GM18951 (cell line): ENCODE results near the gene BAD.

Source experiments
- POLR2A ChIP-seq: IDR thresholded peaks from 4 replicates; pipeline ENCODE4 v1.6.1; 2011; ENCODE audit warnings: mild to moderate bottlenecking; ENCODE audit not compliant: insufficient read length, insufficient read depth; ENCODE audit errors: extremely low read depth
- in situ Hi-C: fragments of 300-500 bp; cut with MboI; formaldehyde crosslinking; loops from one replicate; pipeline ENCODE4 v1.12.0; 2022; ENCODE audit warnings: low sequenced_read_pairs, mixed read lengths, inconsistent platforms; ENCODE audit not compliant: unreplicated experiment

The BAD gene

DNA sequence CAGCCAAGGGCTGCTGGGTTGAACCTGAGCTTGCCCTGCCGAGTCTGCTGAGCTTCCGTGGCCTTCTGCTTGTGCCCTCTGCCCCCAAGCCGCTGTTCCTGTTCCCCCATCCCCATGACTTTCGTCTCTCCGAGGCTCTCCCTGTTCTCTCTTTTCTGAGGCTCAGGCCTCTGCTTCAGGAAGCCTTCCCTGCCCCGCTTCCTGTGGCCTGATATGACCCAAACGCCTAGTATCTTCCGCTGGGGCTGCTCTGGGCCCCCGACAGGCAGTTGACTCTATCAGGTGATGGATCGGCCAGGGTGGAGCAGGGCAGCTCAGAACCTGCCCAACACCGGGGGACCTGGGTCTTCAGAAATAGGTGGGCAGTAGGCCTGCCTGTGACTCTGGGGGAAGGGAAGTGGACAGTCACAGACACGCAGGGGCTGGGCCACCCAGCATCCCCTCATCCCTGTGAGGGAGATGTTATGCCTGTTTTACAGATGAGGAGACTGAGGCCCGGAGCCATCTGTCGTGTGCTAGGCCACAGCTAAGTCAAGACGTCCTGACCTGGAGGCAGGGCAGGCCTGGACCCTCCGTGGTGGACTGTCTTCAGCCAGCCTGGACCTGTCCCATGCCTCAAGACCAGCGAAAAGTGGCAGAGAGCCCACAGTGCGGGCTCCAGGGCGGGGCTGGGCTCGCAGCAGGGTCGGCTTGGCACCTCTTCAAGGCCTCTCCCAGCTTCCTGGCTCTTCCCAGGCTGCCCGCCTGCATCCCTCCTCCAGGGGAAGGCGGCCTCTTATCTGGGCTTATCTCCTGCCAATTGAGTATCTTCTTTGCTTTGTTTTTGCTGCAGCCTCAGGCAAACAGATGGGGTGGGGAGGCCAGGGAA is 16.2 kb downstream of the BAD start:
- in situ Hi-C loops: no loop called here
- no peak for TF ChIP-seq POLR2A

DNA sequence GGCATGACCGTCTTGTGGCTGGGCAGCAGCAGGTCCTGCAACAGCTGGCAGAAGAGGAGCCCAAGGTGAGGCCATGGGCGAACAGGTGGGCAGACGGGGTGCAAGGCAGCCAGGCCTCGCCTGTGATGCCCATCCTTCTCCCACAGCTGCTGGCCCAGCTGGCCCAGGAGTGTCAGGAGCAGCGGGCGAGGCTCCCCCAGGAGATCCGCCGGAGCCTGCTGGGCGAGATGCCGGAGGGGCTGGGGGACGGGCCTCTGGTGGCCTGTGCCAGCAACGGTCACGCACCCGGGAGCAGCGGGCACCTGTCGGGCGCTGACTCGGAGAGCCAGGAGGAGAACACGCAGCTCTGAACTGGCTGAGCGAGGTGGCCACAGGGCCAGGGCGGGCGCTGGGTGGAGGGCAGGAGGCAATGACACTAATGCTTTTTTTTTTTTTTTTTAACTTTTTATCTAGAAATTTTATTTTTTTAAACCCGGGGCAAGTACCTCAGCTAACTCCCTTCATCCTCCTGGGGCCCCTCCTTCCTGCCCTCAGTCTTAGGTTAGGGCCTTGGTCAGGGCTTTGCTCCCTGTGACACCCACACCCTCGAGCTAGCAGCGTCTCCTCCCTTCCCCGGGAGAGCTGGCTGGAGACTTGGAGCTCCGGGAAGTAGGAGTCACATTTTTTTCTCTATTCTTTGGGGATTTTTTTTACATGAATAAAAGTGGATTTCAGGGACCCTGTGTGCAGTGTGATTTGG is 17.1 kb downstream of the BAD start:
- in situ Hi-C loops: no loop called here
- TF ChIP-seq POLR2A: no peak

DNA sequence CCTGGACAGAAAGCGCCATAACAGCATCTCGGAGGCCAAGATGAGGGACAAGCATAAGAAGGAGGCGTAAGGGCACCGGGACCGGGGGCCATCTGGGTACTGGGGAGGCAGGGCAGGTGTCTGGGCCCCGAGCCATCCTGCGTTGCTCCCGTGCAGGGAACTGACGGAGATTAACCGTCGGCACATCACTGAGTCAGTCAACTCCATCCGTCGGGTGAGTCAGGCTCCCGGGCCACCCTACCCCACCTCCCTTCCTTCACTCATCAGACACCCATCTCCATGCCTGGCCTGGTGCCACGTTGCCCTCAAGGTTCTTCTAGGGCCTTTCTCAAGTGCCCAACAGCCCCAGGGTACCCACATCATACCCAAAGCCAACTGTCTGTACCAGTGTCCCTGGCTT is 18.1 kb downstream of the BAD start:
- in situ Hi-C loops: no loop called here

DNA sequence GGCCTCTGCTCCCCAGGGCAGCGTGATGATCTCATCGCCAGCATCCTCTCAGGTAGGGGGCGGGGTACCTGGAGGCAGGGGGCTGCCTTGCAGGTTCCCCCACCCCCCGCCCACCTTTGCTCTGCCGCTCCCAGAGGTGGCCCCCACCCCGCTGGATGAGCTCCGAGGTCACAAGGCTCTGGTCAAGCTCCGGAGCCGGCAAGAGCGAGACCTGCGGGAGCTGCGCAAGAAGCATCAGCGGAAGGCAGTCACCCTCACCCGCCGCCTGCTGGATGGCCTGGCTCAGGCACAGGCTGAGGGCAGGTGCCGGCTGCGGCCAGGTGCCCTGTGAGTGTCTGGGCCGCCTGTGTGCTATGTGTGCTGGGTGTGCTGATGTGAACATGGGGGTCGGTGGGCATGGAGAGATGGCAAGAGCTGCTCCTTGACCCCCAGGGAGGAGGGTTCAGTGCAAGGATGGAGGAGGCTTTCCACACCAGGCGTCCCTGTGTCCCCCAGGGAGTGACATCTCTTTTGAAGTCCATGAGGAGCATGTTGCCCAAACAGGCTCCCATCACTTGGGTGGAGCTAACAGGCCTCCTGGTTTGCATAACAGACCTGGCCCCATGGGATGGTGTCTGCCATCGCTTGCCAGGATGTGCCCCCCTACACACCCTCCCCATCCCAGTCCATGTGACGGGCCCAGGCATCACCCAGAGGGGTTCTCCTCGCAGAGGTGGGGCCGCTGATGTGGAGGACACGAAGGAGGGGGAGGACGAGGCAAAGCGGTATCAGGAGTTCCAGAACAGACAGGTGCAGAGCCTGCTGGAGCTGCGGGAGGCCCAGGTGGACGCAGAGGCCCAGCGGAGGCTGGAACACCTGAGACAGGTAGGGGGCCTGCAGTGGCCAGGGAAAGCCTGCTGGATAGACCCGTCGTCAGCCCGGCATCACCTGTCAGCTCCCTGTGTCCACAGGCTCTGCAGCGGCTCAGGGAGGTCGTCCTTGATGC is 19.0 kb downstream of the BAD start:
- in situ Hi-C loops: no loop called here
- no peak for TF ChIP-seq POLR2A

More for the DNA sequence above, 18.1 kb downstream of the BAD start:
- TF ChIP-seq POLR2A: no peak

DNA sequence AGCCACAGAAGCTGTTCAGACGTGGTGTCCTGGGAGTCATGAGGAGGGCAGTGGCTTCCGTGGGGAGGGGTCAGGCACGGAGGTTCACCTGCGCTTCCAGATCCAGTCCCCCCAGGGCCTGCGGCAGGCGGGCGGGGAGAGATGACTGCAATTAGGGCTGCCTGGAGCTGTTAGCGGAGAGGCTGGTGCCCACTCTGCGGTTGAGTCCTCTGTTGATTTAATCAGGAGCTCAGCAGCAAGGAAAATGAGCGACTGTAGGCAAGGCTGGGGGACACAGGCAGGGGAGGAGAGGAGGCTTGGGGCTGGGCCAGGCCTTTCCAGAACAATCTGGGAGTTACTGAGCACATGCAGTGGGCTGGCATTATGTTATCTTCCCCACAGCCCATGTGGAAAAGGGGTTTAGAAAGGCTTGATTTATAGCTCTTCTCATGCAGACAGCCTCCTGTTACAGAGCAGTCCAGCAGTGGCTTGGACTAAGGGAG is 20.1 kb downstream of the BAD start:
- in situ Hi-C loops: no loop called here
- no peak for TF ChIP-seq POLR2A

DNA sequence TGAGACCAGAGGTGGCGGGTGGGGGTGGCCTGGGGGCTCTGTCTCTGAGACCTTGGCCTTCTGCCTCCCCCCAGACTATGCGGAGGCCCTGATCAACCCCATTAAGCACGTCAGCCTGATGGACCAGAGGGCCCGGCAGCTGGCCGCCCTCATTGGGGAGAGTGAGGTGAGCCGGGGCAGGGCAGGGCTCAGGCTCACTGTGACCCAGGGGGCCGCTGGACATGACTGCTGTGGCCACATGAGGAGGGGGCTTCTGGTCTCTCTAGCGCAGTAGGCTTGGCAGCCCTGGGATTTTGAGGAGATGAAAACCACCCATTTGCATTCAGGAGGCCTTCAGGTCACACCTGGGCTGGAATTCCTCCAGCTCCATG is 20.5 kb downstream of the BAD start:
- in situ Hi-C loops: no loop called here
- no peak for TF ChIP-seq POLR2A

DNA sequence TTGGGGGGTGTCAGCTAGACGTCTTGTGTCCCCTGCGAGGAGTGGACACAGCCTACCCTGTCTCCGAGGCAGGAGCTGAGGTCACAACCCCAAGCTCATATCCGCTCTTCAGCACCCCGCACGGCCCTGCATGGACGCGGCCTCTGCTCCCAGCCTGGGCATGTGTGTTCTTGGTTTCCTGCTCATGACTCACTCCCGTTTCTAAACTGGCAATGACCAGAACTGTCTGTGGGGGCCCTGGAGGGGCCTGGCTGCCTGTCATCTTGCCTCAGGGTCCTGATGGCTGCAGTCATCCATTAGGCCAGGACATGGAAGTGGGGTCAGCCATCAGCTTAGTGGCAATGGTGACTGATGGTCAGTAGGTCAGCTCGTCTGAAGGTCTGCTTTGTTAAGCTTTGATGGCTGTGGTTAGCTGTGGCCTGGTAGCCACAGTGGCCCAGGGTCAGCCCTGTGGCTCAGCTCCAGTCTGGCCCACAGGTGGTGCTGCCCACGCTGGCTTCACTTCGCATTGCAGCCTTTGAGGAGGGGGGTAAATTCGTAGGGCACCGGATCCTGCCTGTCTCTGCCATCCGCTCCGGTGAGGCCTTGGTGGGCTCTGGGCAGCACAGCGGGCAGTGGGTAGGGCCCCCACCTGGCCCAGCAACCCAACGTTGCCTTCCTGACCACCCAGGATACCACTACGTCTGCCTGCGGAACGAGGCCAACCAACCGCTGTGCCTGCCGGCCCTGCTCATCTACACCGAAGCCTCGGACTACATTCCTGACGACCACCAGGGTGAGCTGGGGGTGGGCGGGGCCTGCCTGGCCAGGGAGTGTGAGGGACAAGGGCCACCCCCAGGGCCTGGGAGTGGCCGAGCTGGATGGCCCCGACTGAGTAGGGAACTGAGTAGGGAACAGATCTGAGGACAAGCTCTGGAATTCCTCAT is 21.2 kb downstream of the BAD start:
- in situ Hi-C loops: no loop called here
- no peak for TF ChIP-seq POLR2A

DNA sequence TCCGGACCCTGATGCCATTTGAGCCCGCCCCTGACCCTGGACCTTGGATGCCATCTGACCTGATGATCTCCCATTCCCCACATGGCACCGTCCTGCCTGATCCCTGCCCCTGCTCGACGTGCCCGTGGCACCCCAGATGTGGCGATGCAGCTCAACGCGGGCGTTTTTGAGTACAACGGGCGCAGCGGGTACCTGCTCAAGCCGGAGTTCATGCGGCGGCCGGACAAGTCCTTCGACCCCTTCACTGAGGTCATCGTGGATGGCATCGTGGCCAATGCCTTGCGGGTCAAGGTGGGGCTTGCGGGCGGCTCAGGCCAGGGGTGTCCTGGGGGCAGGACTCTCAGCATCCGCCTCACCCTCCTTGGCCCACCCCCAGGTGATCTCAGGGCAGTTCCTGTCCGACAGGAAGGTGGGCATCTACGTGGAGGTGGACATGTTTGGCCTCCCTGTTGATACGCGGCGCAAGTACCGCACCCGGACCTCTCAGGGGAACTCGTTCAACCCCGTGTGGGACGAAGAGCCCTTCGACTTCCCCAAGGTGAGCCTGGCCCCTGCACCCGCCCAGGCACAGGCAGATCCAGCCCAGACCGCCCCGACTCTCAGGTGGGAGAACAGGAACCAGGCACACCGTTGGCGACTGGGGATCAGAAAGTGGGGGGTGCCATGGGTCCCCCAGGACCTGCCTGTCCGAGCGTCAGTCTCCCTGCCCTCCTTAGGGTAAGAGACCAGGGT is 22.0 kb downstream of the BAD start:
- TF ChIP-seq POLR2A: no peak

DNA sequence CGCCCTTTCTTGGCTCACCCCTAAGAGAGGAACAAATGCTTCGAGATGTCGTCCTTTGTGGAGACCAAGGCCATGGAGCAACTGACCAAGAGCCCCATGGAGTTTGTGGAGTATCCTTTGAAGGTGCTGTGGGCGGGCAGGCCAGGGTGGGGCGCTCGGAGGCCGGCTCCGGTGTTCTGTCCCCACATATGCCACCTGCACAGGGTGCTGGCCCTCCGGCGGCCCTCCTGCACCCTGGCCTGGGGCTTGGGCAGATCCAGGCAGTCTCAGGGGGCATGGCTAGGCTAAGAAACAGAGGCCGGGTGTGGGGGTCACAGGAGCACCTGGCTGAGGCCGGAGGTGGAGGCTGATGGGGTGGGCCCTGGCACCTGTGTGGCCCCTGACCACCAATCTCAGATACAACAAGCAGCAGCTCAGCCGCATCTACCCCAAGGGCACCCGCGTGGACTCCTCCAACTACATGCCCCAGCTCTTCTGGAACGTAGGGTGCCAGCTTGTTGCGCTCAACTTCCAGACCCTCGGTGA is 22.8 kb downstream of the BAD start:
- TF ChIP-seq POLR2A: no peak
- in situ Hi-C loops: no loop called here

More for the DNA sequence above, 22.0 kb downstream of the BAD start:
- in situ Hi-C loops: no loop called here

DNA sequence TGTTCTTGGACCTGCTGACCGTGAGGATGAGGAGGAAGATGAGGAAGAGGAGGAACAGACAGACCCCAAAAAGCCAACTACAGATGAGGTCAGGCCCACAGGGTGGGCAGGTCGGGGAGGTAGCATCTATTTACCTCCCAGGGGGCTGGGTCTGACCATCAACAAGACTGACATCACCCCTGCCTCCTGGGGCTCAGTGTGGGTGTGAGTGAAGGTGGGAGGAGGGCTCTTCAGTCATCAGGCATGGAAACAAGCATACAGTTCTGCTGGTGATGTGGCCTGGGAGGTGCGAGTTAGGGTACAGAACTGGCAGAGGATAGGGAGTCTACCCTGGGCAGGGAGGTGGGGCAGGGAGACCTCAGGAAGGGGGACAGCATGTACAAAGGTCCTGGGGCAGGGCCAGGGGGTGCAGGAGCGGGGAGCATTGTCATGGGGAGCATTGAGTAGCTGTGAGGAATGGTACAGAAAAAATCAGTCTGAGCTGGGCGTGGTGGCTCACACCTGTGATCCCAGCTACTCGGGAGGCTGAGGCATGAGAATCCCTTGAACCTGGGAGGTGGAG is 24.2 kb downstream of the BAD start:
- TF ChIP-seq POLR2A: no peak
- in situ Hi-C loops: no loop called here
